Endothelial cell of umbilical vein (primary cell): Measurements from ENCODE around the gene NPIPB6. TPM values are rescaled to one million over a fixed set of nuclear protein-coding genes. Genes with fewer than 3 reads are reported as not detected.

Experiments
- BruUV-seq: library from RNA; stranded (reverse); fragments of 400-500 nt; replicated peaks from 2 replicates; lab custom pipeline; 2021; lab: Mats Ljungman, UMichigan
- CTCF ChIA-PET: fragments of 300-600, 350-600 bp; sonication (Branson Sonifier 250); formaldehyde crosslinking; loops from one replicate; lab custom pipeline; 2021; ENCODE audit warnings: antibody characterized with exemption, inconsistent platforms; lab: Charles Lee
- POLR2A ChIA-PET: fragments of 300-600, 350-600 bp; sonication (Branson Sonifier 250); formaldehyde crosslinking; loops from one replicate; lab custom pipeline; 2021; ENCODE audit warnings: antibody characterized with exemption, inconsistent platforms; lab: Charles Lee
- DNase-seq: peaks from one replicate; pipeline ENCODE4 v3.0.0-alpha.2; 2011; ENCODE audit warnings: low read depth, low spot score
- FAIRE-seq: peaks from 2 replicates; lab custom pipeline; 2011; peaks lifted over from hg19 to GRCh38; lab: Jason Lieb, UNC
- H2AFZ ChIP-seq: 2 replicates; pipeline ENCODE4 v1.6.0; 2012; ENCODE audit warnings: low read depth, low read length, control low read depth, inconsistent platforms
- H3K27ac ChIP-seq: 2 replicates; pipeline ENCODE4 v1.5.1; 2011; ENCODE audit warnings: low read depth, mild to moderate bottlenecking, control low read depth, low read length, moderate library complexity; ENCODE audit not compliant: insufficient read depth
- H3K27me3 ChIP-seq, 2 experiments: 2 replicates each; pipeline versions ENCODE4 v1.6.0 to v1.6.1; 2011; ENCODE audit warnings: low read length in 2 of 2, mixed read lengths in 1 of 2; ENCODE audit not compliant: control insufficient read depth in 2 of 2, insufficient read depth in 2 of 2
- H3K36me3 ChIP-seq, 2 experiments: 2 replicates in 1 of 2; 3 replicates in 1 of 2; pipeline ENCODE4 v1.5.1; 2011; ENCODE audit warnings: low read length in 2 of 2, mild to moderate bottlenecking in 1 of 2, moderate library complexity in 1 of 2; ENCODE audit not compliant: control insufficient read depth in 2 of 2, insufficient read depth in 2 of 2; ENCODE audit errors: extremely low read depth in 1 of 2
- H3K4me1 ChIP-seq: 3 replicates; pipeline ENCODE4 v1.5.1; 2011; ENCODE audit warnings: mild to moderate bottlenecking, low read length; ENCODE audit not compliant: control insufficient read depth, insufficient read depth; ENCODE audit errors: extremely low read depth
- H3K4me2 ChIP-seq: 2 replicates; pipeline ENCODE4 v1.6.1; 2011; ENCODE audit warnings: low read length, control low read depth, mixed read lengths; ENCODE audit not compliant: insufficient read depth
- H3K4me3 ChIP-seq, 3 experiments: fragments of 200-600 bp in 1 of 3; sonication (generic), shearing (Covaris generic) in 1 of 3; replicated peaks in 1 of 3; 2 replicates each; pipeline ENCODE4 v1.5.1; 2011 to 2016; ENCODE audit warnings: control low read depth in 3 of 3, low read length in 3 of 3, mild to moderate bottlenecking in 2 of 3, inconsistent platforms in 1 of 3, low read depth in 1 of 3, moderate library complexity in 1 of 3; ENCODE audit not compliant: insufficient read depth in 1 of 3
- H3K79me2 ChIP-seq: 2 replicates; pipeline ENCODE4 v1.6.0; 2012; ENCODE audit warnings: low read length, inconsistent platforms; ENCODE audit not compliant: control insufficient read depth, insufficient read depth
- H3K9ac ChIP-seq: replicated peaks from 2 replicates; pipeline ENCODE3; 2011; ENCODE audit warnings: low read length, control low read depth; ENCODE audit not compliant: insufficient read depth; ENCODE audit errors: extremely low read depth
- H3K9me1 ChIP-seq: replicated peaks from 3 replicates; pipeline ENCODE4 v1.6.0; 2011; ENCODE audit warnings: mild to moderate bottlenecking, low read length; ENCODE audit not compliant: control insufficient read depth, insufficient read depth; ENCODE audit errors: extremely low read depth
- H3K9me3 ChIP-seq: replicated peaks from 2 replicates; pipeline ENCODE4 v1.5.1; 2012; ENCODE audit warnings: low read length, inconsistent platforms; ENCODE audit not compliant: control insufficient read depth, insufficient read depth
- H4K20me1 ChIP-seq: replicated peaks from 2 replicates; pipeline ENCODE3; 2011; ENCODE audit warnings: mild to moderate bottlenecking, low read length; ENCODE audit not compliant: control insufficient read depth, insufficient read depth; ENCODE audit errors: extremely low read depth
- EZH2 ChIP-seq: IDR thresholded peaks from 2 replicates; pipeline ENCODE4 v1.6.1; 2012; ENCODE audit warnings: borderline replicate concordance, low read depth, mild to moderate bottlenecking, moderate library complexity, low read length, inconsistent platforms; ENCODE audit not compliant: severe bottlenecking
- FOS ChIP-seq: IDR thresholded peaks from 2 replicates; pipeline ENCODE4 v1.6.1; 2011; ENCODE audit warnings: mild to moderate bottlenecking, low read length, moderate library complexity, borderline replicate concordance; ENCODE audit not compliant: insufficient read depth
- GATA2 ChIP-seq: IDR thresholded peaks from 2 replicates; pipeline ENCODE4 v1.7.0; 2011; ENCODE audit warnings: low read depth, mild to moderate bottlenecking, moderate library complexity, mixed read lengths, low read length; ENCODE audit not compliant: insufficient read length, insufficient read depth
- JUN ChIP-seq: IDR thresholded peaks from 2 replicates; pipeline ENCODE4 v1.6.1; 2011; ENCODE audit warnings: borderline replicate concordance, low read depth; ENCODE audit not compliant: insufficient read length, insufficient read depth
- MYC ChIP-seq: IDR thresholded peaks from one replicate; pipeline ENCODE4 v1.6.1; 2011; ENCODE audit warnings: mild to moderate bottlenecking, low read depth, low read length
- POLR2A ChIP-seq: IDR thresholded peaks from 2 replicates; pipeline ENCODE4 v1.6.1; 2012; ENCODE audit warnings: low read depth, mild to moderate bottlenecking, control low read depth, low read length
- POLR2AphosphoS5 ChIP-seq: IDR thresholded peaks from 2 replicates; pipeline ENCODE4 v1.6.1; 2012; ENCODE audit warnings: low read depth, mild to moderate bottlenecking, control low read depth, low read length, moderate library complexity; ENCODE audit not compliant: insufficient read depth
- dilution Hi-C: fragments of 300-500 bp; cut with MboI; formaldehyde crosslinking; loops from one replicate; pipeline ENCODE4 v1.15.0; 2019; ENCODE audit warnings: low sequenced_read_pairs; ENCODE audit not compliant: extremely low pct_ligation_motif_present
- intact Hi-C: fragments of 100-400 bp; cut with micrococcal nuclease; formaldehyde crosslinking; loops from one replicate; pipeline ENCODE4 v1.10.0; 2022
- polyA plus RNA-seq, 4 experiments: library from polyadenylated mRNA; depleted of rRNA in 3 of 4; stranded (reverse) in 3 of 4; unstranded in 1 of 4; fragments of >200 nt; gene quantifications; 2 replicates each; pipeline versions ENCODE4 v1.2.1 to v1.2.3, GENCODE V29; 2011 to 2012; ENCODE audit warnings: missing spikeins in 1 of 4
- total RNA-seq: library from RNA; stranded (reverse); gene quantifications from 2 replicates; pipeline ENCODE4 v1.2.3, GENCODE V29; 2021
- TF ChIP-seq, protein P1 (sequence below): IDR thresholded peaks from 2 replicates; pipeline ENCODE4 v1.6.1; 2011; ENCODE audit not compliant: insufficient read depth, insufficient read length
- TF ChIP-seq, protein P2 (sequence below), 2 donors: IDR thresholded peaks; 1 replicate in 1 of 2; 2 replicates in 1 of 2; pipeline ENCODE4 v1.5.1; 2011; ENCODE audit warnings: low read length in 2 of 2, mild to moderate bottlenecking in 2 of 2, moderate library complexity in 2 of 2, control low read depth in 1 of 2, inconsistent platforms in 1 of 2, low read depth in 1 of 2; ENCODE audit not compliant: insufficient read depth in 1 of 2; ENCODE audit errors: extremely low read depth in 1 of 2

Gene NPIPB6
- total and polyA plus RNA-seq, 2 donors (not counting 3 experiments of a cell fraction or from before 2014, with no cell fraction given): 5.0 TPM; not detected in 1

- H3K4me1 ChIP-seq: peaks cover 5% of the 10 kb centered on the region
- no peaks in the 10 kb centered on the region for H3K36me3 ChIP-seq
- no TSS peak for BruUV-seq
- dilution Hi-C loops: no loop called here
- ChIA-PET POLR2A (no interaction called here), CTCF (no interaction called here)
- no peak for FAIRE-seq
- no peaks in the 10 kb centered on the region for H4K20me1 ChIP-seq
- no peak overlapping the region for H2AFZ ChIP-seq
- no peaks in the 10 kb centered on the region for H3K79me2 ChIP-seq
- H3K27me3 ChIP-seq: peaks cover 12 to 17% of the 10 kb centered on the region in 2 experiments
- no peak overlapping the region for H3K4me2 ChIP-seq
- intact Hi-C loops: no loop called here
- TF ChIP-seq, protein P1, sequence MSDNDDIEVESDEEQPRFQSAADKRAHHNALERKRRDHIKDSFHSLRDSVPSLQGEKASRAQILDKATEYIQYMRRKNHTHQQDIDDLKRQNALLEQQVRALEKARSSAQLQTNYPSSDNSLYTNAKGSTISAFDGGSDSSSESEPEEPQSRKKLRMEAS: no peak
- TF ChIP-seq, protein P2, sequence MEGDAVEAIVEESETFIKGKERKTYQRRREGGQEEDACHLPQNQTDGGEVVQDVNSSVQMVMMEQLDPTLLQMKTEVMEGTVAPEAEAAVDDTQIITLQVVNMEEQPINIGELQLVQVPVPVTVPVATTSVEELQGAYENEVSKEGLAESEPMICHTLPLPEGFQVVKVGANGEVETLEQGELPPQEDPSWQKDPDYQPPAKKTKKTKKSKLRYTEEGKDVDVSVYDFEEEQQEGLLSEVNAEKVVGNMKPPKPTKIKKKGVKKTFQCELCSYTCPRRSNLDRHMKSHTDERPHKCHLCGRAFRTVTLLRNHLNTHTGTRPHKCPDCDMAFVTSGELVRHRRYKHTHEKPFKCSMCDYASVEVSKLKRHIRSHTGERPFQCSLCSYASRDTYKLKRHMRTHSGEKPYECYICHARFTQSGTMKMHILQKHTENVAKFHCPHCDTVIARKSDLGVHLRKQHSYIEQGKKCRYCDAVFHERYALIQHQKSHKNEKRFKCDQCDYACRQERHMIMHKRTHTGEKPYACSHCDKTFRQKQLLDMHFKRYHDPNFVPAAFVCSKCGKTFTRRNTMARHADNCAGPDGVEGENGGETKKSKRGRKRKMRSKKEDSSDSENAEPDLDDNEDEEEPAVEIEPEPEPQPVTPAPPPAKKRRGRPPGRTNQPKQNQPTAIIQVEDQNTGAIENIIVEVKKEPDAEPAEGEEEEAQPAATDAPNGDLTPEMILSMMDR (IDR thresholded peaks at IDR 0.05; ENCODE audit: extremely low read depth in 1 of 2, insufficient read depth in 1 of 2, low read depth in 1 of 2, low read length in 2 of 2): no peak
- TF ChIP-seq FOS (no peak), JUN (no peak), POLR2A (no peak), EZH2 (no peak), GATA2 (no peak), MYC (no peak), POLR2AphosphoS5 (no peak)
- H3K9ac ChIP-seq: no peak overlapping the region
- H3K27ac ChIP-seq: no peak overlapping the region
- H3K4me3 ChIP-seq: no peak overlapping the region
- no peaks in the 10 kb centered on the region for H3K9me3 ChIP-seq
- no peaks in the 10 kb centered on the region for H3K9me1 ChIP-seq
- DNase-seq: no peak
Observed at GRCh38 chr16:28293601-28293960, 69.7 kb downstream of the NPIPB6 start.
